ENCODE data around the gene MUC6.
A peak's percentile ranks its signal among the peaks of the same experiment; 100 is the strongest.

The MUC6 gene

DNA sequence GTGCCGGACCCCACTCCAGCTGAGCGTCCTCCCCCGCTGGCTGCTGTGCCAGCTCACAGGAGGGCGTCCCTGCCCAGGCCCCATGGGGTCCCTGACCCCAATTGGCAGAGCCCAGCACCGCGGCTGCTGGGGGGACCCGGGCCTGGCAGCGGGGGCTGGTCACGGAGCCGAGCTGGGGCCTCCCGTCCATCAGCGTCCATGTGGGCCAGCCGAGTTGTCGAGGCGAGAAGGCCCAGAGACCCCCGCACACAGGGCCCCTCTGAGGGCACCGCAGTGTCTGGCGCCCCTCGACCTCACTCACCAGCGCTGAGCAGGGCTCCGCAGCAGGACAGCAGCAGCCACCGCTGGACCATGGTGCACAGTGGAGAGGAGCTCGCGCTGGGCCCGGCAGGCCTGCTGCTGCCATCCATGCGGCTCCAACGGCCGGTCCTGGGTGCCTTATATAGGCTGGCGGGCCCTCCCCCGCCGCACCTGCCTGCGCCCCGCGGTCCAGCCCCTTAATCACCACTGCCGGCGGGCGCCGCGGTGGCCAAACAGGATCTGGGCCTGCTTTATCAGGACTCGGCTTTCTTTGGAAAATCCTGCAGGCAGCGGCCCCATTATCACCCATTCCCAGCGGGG, at the start of gene MUC6:
Gene MUC6 (minus strand): TSS at position 416 of the 621 bp plus-strand sequence. CDS start 63 bp downstream, at position 353.
- DNase-seq, result no peak

DNA sequence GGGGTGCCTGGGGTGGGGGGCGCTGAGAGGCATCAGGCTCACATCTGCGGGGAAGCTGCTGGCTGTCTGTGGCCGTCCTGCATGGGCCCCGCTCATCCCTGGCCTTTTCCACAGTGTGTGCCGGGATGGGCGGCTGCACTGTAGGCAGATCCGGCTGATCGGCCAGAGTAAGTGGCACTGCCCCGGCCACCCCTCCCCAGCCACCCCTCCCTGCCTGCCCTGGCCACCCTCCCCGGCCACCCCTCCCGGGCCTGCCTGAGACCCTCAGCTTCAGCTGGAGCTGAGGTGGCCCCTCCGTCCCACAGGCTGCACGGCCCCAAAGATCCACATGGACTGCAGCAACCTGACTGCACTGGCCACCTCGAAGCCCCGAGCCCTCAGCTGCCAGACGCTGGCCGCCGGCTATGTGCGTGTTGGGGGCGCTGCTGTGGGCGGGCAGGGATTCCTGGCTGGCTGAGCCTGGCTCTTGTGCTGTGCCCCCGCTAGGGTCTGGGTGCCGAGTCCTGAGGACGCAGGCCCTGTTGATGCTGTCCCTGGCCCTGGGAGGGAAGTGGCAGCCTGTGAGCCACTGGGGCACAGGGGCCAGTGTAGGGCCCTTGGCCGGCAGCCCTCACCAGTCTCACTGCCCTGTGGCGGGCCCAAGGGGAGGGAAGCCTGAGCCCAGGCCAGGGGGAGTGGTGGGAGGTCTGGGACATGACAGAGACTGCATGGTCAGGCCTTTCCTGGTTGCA, 49.1 kb upstream of the MUC6 start:
- no peak for DNase-seq

DNA sequence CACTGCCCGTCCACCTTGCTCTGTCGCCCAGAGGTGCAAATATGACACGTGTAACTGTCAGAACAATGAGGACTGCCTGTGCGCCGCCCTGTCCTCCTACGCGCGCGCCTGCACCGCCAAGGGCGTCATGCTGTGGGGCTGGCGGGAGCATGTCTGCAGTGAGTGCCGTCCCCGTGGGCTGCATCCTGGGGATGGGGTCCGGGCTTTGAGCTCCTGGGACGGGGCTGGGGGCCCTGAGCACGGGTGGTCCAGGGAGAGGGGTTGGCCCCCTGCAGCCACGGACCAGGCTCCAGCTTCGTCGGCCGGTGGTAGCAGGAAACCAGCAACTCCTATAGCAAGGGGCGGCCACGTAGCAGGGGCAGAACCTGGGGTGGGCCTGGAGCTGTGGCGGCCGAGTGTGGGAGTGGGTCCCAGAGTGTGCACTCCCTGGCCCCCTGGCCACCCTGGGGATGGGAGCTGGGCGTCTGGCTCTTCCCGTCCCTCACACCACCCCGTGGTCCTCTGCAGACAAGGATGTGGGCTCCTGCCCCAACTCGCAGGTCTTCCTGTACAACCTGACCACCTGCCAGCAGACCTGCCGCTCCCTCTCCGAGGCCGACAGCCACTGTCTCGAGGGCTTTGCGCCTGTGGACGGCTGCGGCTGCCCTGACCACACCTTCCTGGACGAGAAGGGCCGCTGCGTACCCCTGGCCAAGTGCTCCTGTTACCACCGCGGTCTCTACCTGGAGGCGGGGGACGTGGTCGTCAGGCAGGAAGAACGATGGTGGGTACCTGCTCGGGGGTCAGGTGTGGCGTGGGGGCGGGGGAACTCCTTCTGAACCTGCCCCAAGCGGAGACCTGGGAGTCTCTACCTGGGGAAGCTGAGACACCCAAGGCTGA, 48.3 kb upstream of the MUC6 start:
- DNase-seq, result no peak

DNA sequence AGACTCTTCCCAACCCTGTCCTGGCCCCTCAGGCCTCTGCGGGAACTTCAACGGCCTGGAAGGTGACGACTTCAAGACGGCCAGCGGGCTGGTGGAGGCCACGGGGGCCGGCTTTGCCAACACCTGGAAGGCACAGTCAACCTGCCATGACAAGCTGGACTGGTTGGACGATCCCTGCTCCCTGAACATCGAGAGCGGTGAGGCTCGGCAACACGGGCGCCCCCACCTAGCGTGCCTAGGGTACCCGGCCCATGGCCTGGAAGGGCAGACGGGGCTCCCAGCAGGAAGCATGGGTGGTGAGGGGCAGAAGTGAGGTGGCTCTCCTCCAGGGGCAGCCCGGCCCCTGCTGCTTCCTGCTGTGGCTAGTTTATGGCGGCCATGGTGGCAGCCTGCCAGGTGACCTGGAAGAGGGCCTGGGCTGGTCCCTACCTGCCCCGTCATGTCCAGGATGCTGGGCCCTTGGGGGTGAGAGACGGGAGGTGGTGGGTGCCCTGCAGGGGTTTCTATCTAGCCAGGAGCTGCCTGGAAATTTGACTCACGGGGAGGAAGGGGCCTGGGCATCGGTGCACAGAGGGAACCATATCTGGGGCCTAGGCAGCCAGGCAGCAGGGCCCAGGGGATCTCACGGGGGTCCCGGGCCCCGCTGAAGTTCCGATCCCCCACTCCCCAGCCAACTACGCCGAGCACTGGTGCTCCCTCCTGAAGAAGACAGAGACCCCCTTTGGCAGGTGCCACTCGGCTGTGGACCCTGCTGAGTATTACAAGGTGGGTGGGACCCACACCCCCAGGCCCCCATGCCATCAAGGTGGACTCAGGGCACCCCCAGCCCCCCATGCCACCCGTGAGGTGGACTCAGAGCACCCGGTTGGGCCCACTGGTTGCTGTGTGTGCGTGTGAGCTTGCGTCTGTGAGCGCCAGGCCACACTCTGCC, 47.4 kb upstream of the MUC6 start:
- DNase-seq, result no peak

GRCh38 chr11:1082728-1083620, 46.5 kb upstream of the MUC6 start:
- no peak for DNase-seq

GRCh38 chr11:1082346-1082727, 45.8 kb upstream of the MUC6 start:
- no peak for DNase-seq

DNA sequence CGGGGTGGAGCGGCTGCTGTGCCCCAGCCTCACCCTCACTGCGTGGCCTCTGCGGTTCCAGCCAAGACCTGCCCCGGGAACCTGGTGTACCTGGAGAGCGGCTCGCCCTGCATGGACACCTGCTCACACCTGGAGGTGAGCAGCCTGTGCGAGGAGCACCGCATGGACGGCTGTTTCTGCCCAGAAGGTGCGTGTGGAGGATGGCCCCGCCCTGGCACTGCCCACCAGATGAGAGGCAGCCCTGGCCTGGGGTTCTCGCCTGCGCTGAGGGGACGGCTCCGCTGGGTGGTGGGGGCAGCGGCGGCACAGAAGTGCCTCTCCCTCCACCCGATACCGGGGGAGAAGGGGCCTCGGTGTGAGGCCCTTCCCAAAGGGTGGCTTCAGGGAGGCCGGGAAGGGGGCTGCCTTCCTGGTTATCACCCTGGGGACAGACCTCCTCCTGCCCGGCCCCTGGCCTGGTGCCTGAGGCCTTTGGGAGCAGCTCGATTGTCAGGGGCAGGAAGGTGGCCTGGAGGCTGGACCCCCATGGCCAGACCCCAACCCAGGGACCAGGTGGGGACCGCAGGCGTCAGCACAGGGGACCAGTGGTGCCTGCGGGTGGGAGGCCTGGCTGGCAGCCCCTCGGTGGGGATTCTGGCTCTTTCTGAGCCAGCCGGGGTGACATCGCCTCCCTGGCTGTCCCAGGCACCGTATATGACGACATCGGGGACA, 45.2 kb upstream of the MUC6 start:
- DNase-seq, result no peak

DNA sequence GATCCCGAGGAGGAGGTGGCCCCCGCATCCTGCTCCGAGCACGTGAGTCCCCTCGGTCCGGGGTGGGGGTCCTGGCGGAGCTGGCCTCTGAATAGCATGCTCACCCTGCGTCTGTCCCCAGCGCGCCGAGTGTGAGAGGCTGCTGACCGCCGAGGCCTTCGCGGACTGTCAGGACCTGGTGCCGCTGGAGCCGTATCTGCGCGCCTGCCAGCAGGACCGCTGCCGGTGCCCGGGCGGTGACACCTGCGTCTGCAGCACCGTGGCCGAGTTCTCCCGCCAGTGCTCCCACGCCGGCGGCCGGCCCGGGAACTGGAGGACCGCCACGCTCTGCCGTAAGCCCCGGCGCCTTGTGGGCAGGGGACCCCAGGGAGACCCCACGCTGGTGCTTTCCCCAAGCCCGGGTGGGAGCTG, 41.7 kb upstream of the MUC6 start:
- DNase-seq, result no peak

GRCh38 chr11:1077417-1078119, 41.0 kb upstream of the MUC6 start:
- DNase-seq, result no peak

DNA sequence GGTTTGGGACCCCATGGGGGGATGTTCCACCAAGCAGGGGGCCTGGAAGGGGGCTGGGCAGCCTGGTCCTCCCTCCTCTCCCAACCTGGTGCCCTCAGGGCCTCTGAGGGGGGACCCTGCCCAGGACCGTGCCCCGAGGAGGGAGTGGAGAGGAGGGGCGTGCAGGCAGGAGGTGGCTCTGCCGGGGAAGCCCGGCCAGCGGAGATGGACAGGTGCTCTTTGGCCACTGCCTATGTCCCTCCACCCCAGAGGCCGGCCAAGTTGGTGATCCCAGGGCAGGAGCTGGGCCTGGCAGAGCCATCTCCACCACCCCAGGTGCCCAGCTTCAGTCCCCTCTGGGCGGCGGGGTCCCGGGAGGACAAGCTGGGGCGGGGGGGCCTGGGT, 40.5 kb upstream of the MUC6 start:
- DNase-seq, result no peak

DNA sequence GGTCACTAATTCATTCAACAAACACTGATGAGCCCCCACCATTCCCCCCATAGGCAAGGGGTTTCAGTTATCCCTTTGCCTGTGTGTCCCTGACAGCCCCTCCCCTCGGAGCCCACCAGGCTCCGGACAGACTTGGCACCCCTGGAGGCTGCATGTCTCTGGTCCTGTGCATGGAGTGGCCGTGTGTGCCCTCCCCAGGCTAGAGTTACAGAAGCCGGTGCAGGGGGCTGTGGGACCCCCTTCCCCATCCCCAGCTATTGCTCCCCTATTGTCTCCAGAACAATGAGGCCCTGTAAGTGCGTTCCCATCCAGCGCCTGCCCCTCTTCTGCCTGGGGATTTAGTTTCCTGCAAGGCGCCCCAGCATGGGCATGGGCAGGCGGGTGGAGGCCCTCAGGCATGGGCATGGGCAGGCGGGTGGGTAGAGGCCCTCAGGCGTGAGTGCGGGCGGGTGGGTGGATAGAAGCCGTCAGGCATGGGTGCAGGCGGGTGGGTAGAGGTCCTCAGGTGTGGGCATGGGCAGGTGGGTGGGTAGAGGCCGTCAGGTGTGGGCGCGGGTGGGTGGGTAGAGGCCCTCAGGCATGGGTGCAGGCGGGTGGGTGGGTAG, 39.6 kb upstream of the MUC6 start:
- no peak for DNase-seq

DNA sequence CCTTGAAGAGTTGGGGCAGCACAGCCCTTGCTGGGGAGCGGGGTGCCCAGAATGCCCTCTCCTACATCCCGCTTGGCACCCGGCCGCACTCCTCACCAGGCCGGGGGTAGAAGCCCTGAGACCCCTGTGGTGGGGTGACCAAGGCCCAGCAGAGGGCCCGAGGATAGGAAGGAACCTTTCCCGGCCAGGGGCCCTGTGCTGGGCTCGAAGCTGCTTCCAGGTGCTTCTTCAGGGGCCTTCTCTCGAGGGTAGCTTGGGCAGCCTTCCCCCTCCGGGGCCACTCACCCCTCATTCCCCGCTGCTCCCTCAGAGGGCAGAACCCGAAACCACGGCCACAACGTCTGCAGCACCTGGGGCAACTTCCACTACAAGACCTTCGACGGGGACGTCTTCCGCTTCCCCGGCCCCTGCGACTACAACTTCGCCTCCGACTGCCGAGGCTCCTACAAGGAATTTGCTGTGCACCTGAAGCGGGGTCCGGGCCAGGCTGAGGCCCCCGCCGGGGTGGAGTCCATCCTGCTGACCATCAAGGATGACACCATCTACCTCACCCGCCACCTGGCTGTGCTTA, 38.9 kb upstream of the MUC6 start:
- no peak for DNase-seq

DNA sequence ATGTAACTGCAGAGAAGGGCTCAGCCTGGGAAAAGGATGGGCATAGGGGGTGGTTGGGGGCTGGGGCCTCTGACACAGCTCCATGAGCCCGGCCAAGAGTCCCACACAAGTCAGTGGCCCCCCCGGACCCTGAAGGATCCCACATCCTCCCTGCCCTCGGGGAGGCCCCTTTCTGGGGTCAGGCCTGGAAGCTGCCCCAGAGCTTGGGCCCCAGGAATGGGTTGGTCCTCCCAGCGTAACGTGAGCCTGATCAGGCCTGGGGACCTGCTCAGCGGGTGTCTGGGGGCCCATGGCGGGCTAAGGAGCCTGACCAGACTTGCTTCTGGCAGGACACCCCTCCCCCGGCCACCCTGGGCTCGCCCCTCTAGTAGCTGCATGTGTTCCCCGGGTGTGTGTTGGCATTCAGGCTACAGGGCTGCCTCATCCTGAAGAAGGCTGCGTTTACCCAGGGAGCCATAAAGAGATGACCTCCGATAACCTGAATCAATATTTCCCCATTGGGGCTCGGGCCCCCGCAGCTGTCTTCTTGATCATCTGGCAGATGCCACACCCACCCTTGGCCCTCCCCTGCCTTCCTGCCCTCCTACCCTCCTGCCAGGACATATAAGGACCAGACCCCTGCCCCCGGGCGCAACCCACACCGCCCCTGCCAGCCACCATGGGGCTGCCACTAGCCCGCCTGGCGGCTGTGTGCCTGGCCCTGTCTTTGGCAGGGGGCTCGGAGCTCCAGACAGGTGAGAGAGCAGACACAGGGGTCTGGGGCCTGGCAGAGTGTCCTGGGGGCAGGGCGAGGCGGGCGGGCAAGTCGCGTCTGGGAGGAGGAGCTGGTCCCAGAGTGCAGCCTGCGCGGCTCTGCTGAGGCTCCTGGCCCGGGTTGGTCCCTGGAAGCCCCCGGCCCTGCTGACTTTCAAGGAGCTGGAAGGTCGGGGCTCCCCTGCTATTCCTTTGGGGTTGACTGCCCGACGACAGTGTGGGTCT, 38.0 kb upstream of the MUC6 start, which contains the start of gene MUC2:
Gene MUC2 (plus strand): TSS at position 631 of the 978 bp plus-strand sequence.
- DNase-seq, result peak in 1 of 2 experiments; percentile 11

GRCh38 chr11:1073851-1074243, 37.3 kb upstream of the MUC6 start:
- no peak for DNase-seq

- DNase-seq, result no peak
Measured at GRCh38 chr11:1073261-1073724, 36.8 kb upstream of the MUC6 start.

DNA sequence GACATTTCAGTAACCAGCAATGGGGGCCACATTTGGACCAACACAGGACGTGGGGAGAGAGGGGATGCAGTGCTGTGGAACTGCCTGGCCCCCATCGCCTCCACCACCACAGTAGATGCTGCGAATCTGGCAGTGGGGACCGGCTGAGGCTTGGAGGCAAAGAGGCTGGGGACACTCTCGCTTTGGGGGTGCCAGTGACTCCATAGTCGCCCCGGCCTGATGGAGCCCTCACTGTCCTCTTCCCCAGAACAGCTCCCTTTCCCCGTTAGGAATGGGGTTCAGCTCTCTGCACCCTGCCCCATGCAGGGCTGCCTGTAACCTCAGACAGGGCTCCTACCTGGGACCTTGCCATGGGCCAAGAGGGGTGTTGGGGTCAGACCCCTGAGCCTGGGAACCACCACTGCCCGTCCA, 36.3 kb upstream of the MUC6 start:
- DNase-seq, result no peak

DNA sequence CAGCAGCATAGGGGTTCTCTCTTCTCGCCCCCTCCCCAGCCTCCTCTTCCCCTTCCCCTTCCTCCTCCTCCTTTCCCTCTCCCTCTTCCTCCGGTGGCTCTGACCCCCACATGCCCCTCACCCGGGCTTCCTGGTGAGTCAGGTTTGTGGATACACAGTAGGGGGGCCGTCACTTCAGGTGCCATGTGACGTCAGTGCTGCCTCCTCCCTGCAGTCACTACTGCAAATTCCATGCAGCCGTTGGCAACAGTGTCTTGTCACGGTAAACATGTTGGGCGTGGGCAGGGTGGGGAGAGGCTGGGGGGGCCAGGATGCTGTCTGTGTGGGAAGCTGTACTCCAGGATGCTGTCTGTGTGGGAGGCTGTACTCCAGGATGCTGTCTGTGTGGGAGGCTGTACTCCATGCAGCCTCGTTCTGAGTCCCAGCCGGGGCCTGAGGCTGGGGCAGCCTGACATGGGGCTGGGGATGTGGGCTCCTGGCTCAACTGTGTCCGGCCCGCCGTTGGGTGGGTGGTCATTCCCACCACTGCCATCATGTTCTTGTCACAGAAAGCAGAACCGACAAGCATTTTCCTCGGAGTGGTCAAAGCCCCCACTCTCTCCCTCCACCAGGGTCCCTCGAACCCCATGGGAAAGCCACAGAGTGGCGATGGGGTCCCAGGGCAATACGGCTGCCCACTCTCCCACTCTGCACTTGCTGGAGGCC, 35.8 kb upstream of the MUC6 start:
- DNase-seq, result peak in 1 of 2 experiments; percentile 17
